Nephron (organoid): ENCODE data around the gene PFKP.

ENCODE experiments used
- H3K27ac Mint-ChIP-seq, 3 experiments: 2 replicates each; pipeline ENCODE4 v1.8.0; 2020; ENCODE audit warnings: mixed read lengths in 3 of 3, mild to moderate bottlenecking in 2 of 3, moderate library complexity in 1 of 3
- H3K27me3 Mint-ChIP-seq: 2 replicates; pipeline ENCODE4 v1.8.0; 2021; ENCODE audit warnings: low read depth, mild to moderate bottlenecking, moderate library complexity, mixed read lengths
- H3K36me3 Mint-ChIP-seq: 2 replicates; pipeline ENCODE4 v1.8.0; 2020; ENCODE audit warnings: low read depth, mixed read lengths
- H3K4me1 Mint-ChIP-seq: 2 replicates; pipeline ENCODE4 v1.8.0; 2020; ENCODE audit warnings: mixed read lengths
- H3K4me3 Mint-ChIP-seq, 3 experiments: 2 replicates each; pipeline ENCODE4 v1.8.0; 2020; ENCODE audit warnings: mild to moderate bottlenecking in 3 of 3, mixed read lengths in 3 of 3, moderate library complexity in 2 of 3
- H3K9me3 Mint-ChIP-seq: 2 replicates; pipeline ENCODE4 v1.8.0; 2020; ENCODE audit warnings: mixed read lengths
- CTCF ChIP-seq, 3 experiments: fragments of 200-600 bp; sonication (generic); IDR thresholded peaks; one replicate each; pipeline ENCODE4 v1.5.0; 2021; ENCODE audit warnings: antibody characterized with exemption in 3 of 3; ENCODE audit not compliant: unreplicated experiment in 3 of 3

PFKP gene

GRCh38 chr10:3136336-3136735, 69.0 kb downstream of the PFKP start:
- no peak for TF ChIP-seq CTCF (IDR thresholded peaks at IDR 0.05; ENCODE audit: unreplicated experiment in 3 of 3)
- H3K4me3 Mint-ChIP-seq = no peak overlapping the region
- no peaks in the 10 kb centered on the region for H3K9me3 Mint-ChIP-seq
- H3K27me3 Mint-ChIP-seq = no peaks in the 10 kb centered on the region
- peaks cover 28% of the 10 kb centered on the region for H3K4me1 Mint-ChIP-seq
- H3K27ac Mint-ChIP-seq = peak overlapping the region in 1 of 3 experiments; percentile 64
- H3K36me3 Mint-ChIP-seq = peaks cover 85% of the 10 kb centered on the region

GRCh38 chr10:3136763-3137611, 69.6 kb downstream of the PFKP start:
- H3K27me3 Mint-ChIP-seq = no peaks in the 10 kb centered on the region
- no peaks in the 10 kb centered on the region for H3K9me3 Mint-ChIP-seq
- TF ChIP-seq CTCF (IDR thresholded peaks at IDR 0.05; ENCODE audit: unreplicated experiment in 3 of 3) = no peak
- peak overlapping the region in 1 of 3 experiments; percentile 64 for H3K27ac Mint-ChIP-seq
- H3K4me3 Mint-ChIP-seq = no peak overlapping the region
- H3K36me3 Mint-ChIP-seq = peaks cover 84% of the 10 kb centered on the region
- peaks cover 33% of the 10 kb centered on the region for H3K4me1 Mint-ChIP-seq

- Mint-ChIP-seq H3K4me1 (peaks cover 38% of the 10 kb centered on the region), H3K27me3 (no peaks in the 10 kb centered on the region), H3K27ac (peak overlapping the region in 1 of 3 experiments; percentile 64), H3K9me3 (no peaks in the 10 kb centered on the region), H3K36me3 (peaks cover 82% of the 10 kb centered on the region), H3K4me3 (no peak overlapping the region)
- no peak for TF ChIP-seq CTCF (IDR thresholded peaks at IDR 0.05; ENCODE audit: unreplicated experiment in 3 of 3)
These were observed 70.8 kb downstream of the PFKP start for GRCh38 chr10:3137958-3138726.

- TF ChIP-seq CTCF (IDR thresholded peaks at IDR 0.05; ENCODE audit: unreplicated experiment in 3 of 3) = no peak
- H3K4me1 Mint-ChIP-seq = peaks cover 38% of the 10 kb centered on the region
These were observed 72.0 kb downstream of the PFKP start for GRCh38 chr10:3139216-3139910.

GRCh38 chr10:3140280-3140679, 72.9 kb downstream of the PFKP start:
- Mint-ChIP-seq H3K4me3 (no peak overlapping the region), H3K27ac (peak overlapping the region in 1 of 3 experiments; percentile 37), H3K27me3 (no peaks in the 10 kb centered on the region), H3K36me3 (peaks cover 83% of the 10 kb centered on the region), H3K4me1 (peaks cover 38% of the 10 kb centered on the region), H3K9me3 (no peaks in the 10 kb centered on the region)
- no peak for TF ChIP-seq CTCF (IDR thresholded peaks at IDR 0.05; ENCODE audit: unreplicated experiment in 3 of 3)

More at GRCh38 chr10:3139216-3139910, 72.0 kb downstream of the PFKP start:
- Mint-ChIP-seq H3K36me3 (peaks cover 86% of the 10 kb centered on the region), H3K27me3 (no peaks in the 10 kb centered on the region), H3K9me3 (no peaks in the 10 kb centered on the region), H3K4me3 (no peak overlapping the region), H3K27ac (no peak overlapping the region)
